Activated CD8-positive, alpha-beta memory T cell treated with anti-CD3 and anti-CD28 coated beads, Interleukin-2, amount 50 U/mL, for 48 hours (primary cell): ENCODE data around the gene BCL2.

Experiments used
- DNase-seq: peaks from one replicate; pipeline ENCODE4 v3.0.0-alpha.2; 2020

The BCL2 gene

GRCh38 chr18:63074981-63075404, 244.6 kb downstream of the BCL2 start:
- DNase-seq, result peak; percentile 87

- DNase-seq, result no peak
Measured at GRCh38 chr18:63073481-63073880, 246.1 kb downstream of the BCL2 start.
